Colonic mucosa (tissue), 4 donors: ENCODE measurements around the gene MAGI2. TPM values are rescaled to one million over a fixed set of nuclear protein-coding genes. Genes with fewer than 3 reads are reported as not detected.

Experiments
- DNase-seq: peaks from one replicate; pipeline ENCODE4 v3.0.0-alpha.2; 2020
- H3K27ac ChIP-seq: fragments of 200-600 bp; one replicate; pipeline ENCODE4 v1.8.0; 2021
- H3K27me3 ChIP-seq: fragments of 200-600 bp; one replicate; pipeline ENCODE4 v1.8.0; 2021
- H3K36me3 ChIP-seq: fragments of 200-600 bp; one replicate; pipeline ENCODE4 v1.8.0; 2021
- H3K4me1 ChIP-seq: fragments of 200-600 bp; one replicate; pipeline ENCODE4 v1.8.0; 2021; ENCODE audit warnings: mild to moderate bottlenecking
- H3K4me3 ChIP-seq: fragments of 200-600 bp; one replicate; pipeline ENCODE4 v1.8.0; 2021
- H3K9ac ChIP-seq, 2 donors: one replicate each; pipeline ENCODE4 v1.7.0; 2013; ENCODE audit warnings: control low read depth in 2 of 2, low read depth in 2 of 2, low read length in 2 of 2
- H3K9me3 ChIP-seq: fragments of 200-600 bp; one replicate; pipeline ENCODE4 v1.8.0; 2021
- CTCF ChIP-seq: fragments of 200-600 bp; IDR thresholded peaks from one replicate; pipeline ENCODE4 v1.8.0; 2022; ENCODE audit warnings: antibody characterized with exemption, mild to moderate bottlenecking
- intact Hi-C: fragments of 100-400 bp; cut with DNase I; formaldehyde crosslinking; loops from one replicate; pipeline ENCODE4 v1.14.1; 2022
- total RNA-seq, 2 donors: library from RNA; stranded (reverse); fragmentation: NEBNext Ultra II Directional in 1 of 2; extraction: Animal tissue kit (Norgen Biotek cat#: 25700) in 1 of 2; gene quantifications; one replicate each; pipeline ENCODE4 v1.2.1, GENCODE V29; 2021
- donor health status: healthy.
- donor health status: DM: no; HTN: no; CAD: no.
- donor health status: DM: no; HTN: no; CAD: no.

The MAGI2 gene
- total RNA-seq, 2 donors from 2014 or later = 1.1 to 2.4 TPM

- Histone ChIP-seq H3K4me3 (no peak overlapping the region), H3K36me3 (no peaks in the 10 kb centered on the region), H3K4me1 (no peaks in the 10 kb centered on the region), H3K9me3 (no peaks in the 10 kb centered on the region), H3K27ac (no peak overlapping the region), H3K9ac (no peak overlapping the region), H3K27me3 (no peaks in the 10 kb centered on the region)
- no peak for DNase-seq
- TF ChIP-seq CTCF = no peak
- intact Hi-C loops = no loop called here
Measured at GRCh38 chr7:78953090-78953489, 500.4 kb downstream of the MAGI2 start.

GRCh38 chr7:78939669-78940068, 513.8 kb downstream of the MAGI2 start:
- Histone ChIP-seq H3K4me1 (no peaks in the 10 kb centered on the region), H3K9ac (no peak overlapping the region), H3K27me3 (no peaks in the 10 kb centered on the region), H3K9me3 (no peaks in the 10 kb centered on the region), H3K4me3 (no peak overlapping the region), H3K36me3 (no peaks in the 10 kb centered on the region), H3K27ac (no peak overlapping the region)
- intact Hi-C loops = no loop called here
- no peak for DNase-seq
- TF ChIP-seq CTCF = no peak

GRCh38 chr7:78924581-78924980, 528.9 kb downstream of the MAGI2 start:
- Histone ChIP-seq H3K27me3 (no peaks in the 10 kb centered on the region), H3K9me3 (no peaks in the 10 kb centered on the region), H3K4me1 (no peaks in the 10 kb centered on the region), H3K4me3 (no peak overlapping the region), H3K27ac (no peak overlapping the region), H3K36me3 (no peaks in the 10 kb centered on the region), H3K9ac (no peak overlapping the region)
- intact Hi-C loops = no loop called here
- DNase-seq = no peak
- TF ChIP-seq CTCF = no peak

- H3K4me3 ChIP-seq = no peak overlapping the region
- intact Hi-C loops = no loop called here
- no peak overlapping the region for H3K9ac ChIP-seq
- no peak for TF ChIP-seq CTCF
- H3K4me1 ChIP-seq = no peaks in the 10 kb centered on the region
- no peak for DNase-seq
- no peaks in the 10 kb centered on the region for H3K9me3 ChIP-seq
- H3K27ac ChIP-seq = no peak overlapping the region
- no peaks in the 10 kb centered on the region for H3K27me3 ChIP-seq
- no peaks in the 10 kb centered on the region for H3K36me3 ChIP-seq
Measured at GRCh38 chr7:78912781-78913180, 540.7 kb downstream of the MAGI2 start.

- Histone ChIP-seq H3K27ac (no peak overlapping the region), H3K9ac (no peak overlapping the region), H3K4me1 (no peaks in the 10 kb centered on the region), H3K9me3 (no peaks in the 10 kb centered on the region), H3K36me3 (no peaks in the 10 kb centered on the region), H3K4me3 (no peak overlapping the region), H3K27me3 (no peaks in the 10 kb centered on the region)
- intact Hi-C loops = no loop called here
- no peak for DNase-seq
- TF ChIP-seq CTCF = no peak
Measured at GRCh38 chr7:78906735-78907134, 546.7 kb downstream of the MAGI2 start.

- H3K9me3 ChIP-seq = no peaks in the 10 kb centered on the region
- intact Hi-C loops = no loop called here
- no peak overlapping the region for H3K9ac ChIP-seq
- no peaks in the 10 kb centered on the region for H3K36me3 ChIP-seq
- no peak for TF ChIP-seq CTCF
- no peak overlapping the region for H3K27ac ChIP-seq
- H3K4me3 ChIP-seq = no peak overlapping the region
- H3K27me3 ChIP-seq = no peaks in the 10 kb centered on the region
- DNase-seq = no peak
- no peaks in the 10 kb centered on the region for H3K4me1 ChIP-seq
Measured at GRCh38 chr7:78905436-78905835, 548.0 kb downstream of the MAGI2 start.
